Activated B cell treated with CpG ODN at 0.5 μM for 24 hours (primary cell): ENCODE data around the gene ETF1. TPM values are rescaled to one million over a fixed set of nuclear protein-coding genes. Genes with fewer than 3 reads are reported as not detected.

ENCODE experiments used
- ATAC-seq: fragments of 200-7000 bp; cut with Tn5 transposase; one replicate; pipeline ENCODE4 v1.10.0; 2021; ENCODE audit warnings: low read depth, mild to moderate bottlenecking, moderate library complexity
- CTCF ChIA-PET: fragments of 350-600 bp; sonication (Branson Sonifier 250); formaldehyde crosslinking; loops from one replicate; lab custom pipeline; 2021; ENCODE audit warnings: antibody characterized with exemption; lab: Charles Lee
- POLR2A ChIA-PET: fragments of 350-600 bp; sonication (Branson Sonifier 250); formaldehyde crosslinking; loops from one replicate; lab custom pipeline; 2021; ENCODE audit warnings: antibody characterized with exemption; lab: Charles Lee
- DNase-seq: peaks from one replicate; pipeline ENCODE4 v3.0.0; 2022
- H3K27ac Mint-ChIP-seq: one replicate; pipeline ENCODE4 v1.8.0; 2020; ENCODE audit warnings: mixed read lengths
- H3K27me3 Mint-ChIP-seq: one replicate; pipeline ENCODE4 v1.8.0; 2021; ENCODE audit warnings: mixed read lengths
- H3K36me3 Mint-ChIP-seq: one replicate; pipeline ENCODE4 v1.8.0; 2021; ENCODE audit warnings: low read depth, mixed read lengths
- H3K4me1 Mint-ChIP-seq: one replicate; pipeline ENCODE4 v1.8.0; 2021; ENCODE audit warnings: mixed read lengths
- H3K4me3 Mint-ChIP-seq: one replicate; pipeline ENCODE4 v1.8.0; 2020; ENCODE audit warnings: mild to moderate bottlenecking, mixed read lengths
- H3K9me3 Mint-ChIP-seq: one replicate; pipeline ENCODE4 v1.8.0; 2020; ENCODE audit warnings: mixed read lengths
- CTCF ChIP-seq: fragments of 200-600 bp; IDR thresholded peaks from one replicate; pipeline ENCODE4 v1.8.0; 2022; ENCODE audit warnings: antibody characterized with exemption, mild to moderate bottlenecking
- intact Hi-C: fragments of 100-400 bp; cut with micrococcal nuclease; formaldehyde crosslinking; loops from one replicate; pipeline ENCODE4 v1.15.1; 2024
- total RNA-seq: library from RNA; stranded (reverse); gene quantifications from 2 replicates; pipeline ENCODE4 v1.2.3, GENCODE V29; 2022

The ETF1 gene
- total RNA-seq, 1 donor from 2014 or later = 99.6 TPM

GRCh38 chr5:138575194-138576015, 32.4 kb upstream of the ETF1 start, which contains the start of gene HSPA9:
HSPA9 (minus strand) TSS chr5:138575401; CDS start chr5:138575318, 83 bp downstream.
- no peaks in the 10 kb centered on the region for H3K27me3 Mint-ChIP-seq
- intact Hi-C loops = loop anchor here (1.0 to 10.0 kb wide), 13 partner anchors 32 to 1599 kb away; partner anchors contain the start of genes CDC23, CTNNA1, CYSTM1 and EGR1
- TF ChIP-seq CTCF = no peak
- DNase-seq (peak; percentile 92), ATAC-seq (peak; percentile 86)
- ChIA-PET CTCF (interaction anchor here (0.9 to 1.4 kb wide), 3 partner anchors 28 to 687 kb away, joined by 3 to 4 read pairs (median 3); partner anchors contain the start of gene ETF1), POLR2A (interaction anchor here (0.5 to 2.7 kb wide), 27 partner anchors 10 to 1827 kb away, joined by 3 to 73 read pairs (median 4); partner anchors contain the start of genes BRD8, CTNNA1, EGR1 and ETF1)
- peaks cover 26% of the 10 kb centered on the region for H3K4me1 Mint-ChIP-seq
- peak within 1 kb of the TSS; percentile 92 for H3K4me3 Mint-ChIP-seq
- H3K27ac Mint-ChIP-seq = peak within 1 kb of the TSS; percentile 100
- H3K36me3 Mint-ChIP-seq = peaks cover 41% of the 10 kb centered on the region
- no peaks in the 10 kb centered on the region for H3K9me3 Mint-ChIP-seq

GRCh38 chr5:138574744-138575193, 31.7 kb upstream of the ETF1 start:
- no peak for TF ChIP-seq CTCF
- peak overlapping the region; percentile 100 for H3K27ac Mint-ChIP-seq
- ATAC-seq = peak; percentile 0
- H3K4me3 Mint-ChIP-seq = peak overlapping the region; percentile 92
- H3K27me3 Mint-ChIP-seq = no peaks in the 10 kb centered on the region
- intact Hi-C loops = loop anchor here (1.0 to 10.0 kb wide), 13 partner anchors 31 to 1600 kb away; partner anchors contain the start of genes CDC23, CTNNA1, CYSTM1 and EGR1
- peaks cover 26% of the 10 kb centered on the region for H3K4me1 Mint-ChIP-seq
- no peaks in the 10 kb centered on the region for H3K9me3 Mint-ChIP-seq
- POLR2A ChIA-PET = interaction anchor here (0.5 to 2.7 kb wide), 12 partner anchors 9 to 1828 kb away, joined by 3 to 73 read pairs (median 6); partner anchors contain the start of genes BRD8, CTNNA1, EGR1 and ETF1
- H3K36me3 Mint-ChIP-seq = peaks cover 48% of the 10 kb centered on the region
- DNase-seq = no peak
- CTCF ChIA-PET = interaction anchor here (0.9 to 1.2 kb wide), 2 partner anchors 27 to 688 kb away, joined by 3 read pairs; no protein-coding TSS in a partner anchor

- H3K4me1 Mint-ChIP-seq = peaks cover 22% of the 10 kb centered on the region
- POLR2A ChIA-PET = interaction anchor here (1.1 to 2.7 kb wide), 3 partner anchors 30 to 768 kb away, joined by 3 to 73 read pairs (median 3); partner anchors contain the start of genes ETF1 and PAIP2
- CTCF ChIA-PET = interaction anchor here (0.8 to 0.9 kb wide), 2 partner anchors 26 to 688 kb away, joined by 3 read pairs; no protein-coding TSS in a partner anchor
Observed at GRCh38 chr5:138573949-138574670, 31.1 kb upstream of the ETF1 start.

GRCh38 chr5:138573223-138573622, 30.2 kb upstream of the ETF1 start:
- intact Hi-C loops = loop anchor here (10.0 kb wide), 2 partner anchors 1532 to 1602 kb away; partner anchors contain the start of gene CYSTM1
- no peak overlapping the region for H3K27ac Mint-ChIP-seq
- no peak for TF ChIP-seq CTCF
- peaks cover 62% of the 10 kb centered on the region for H3K36me3 Mint-ChIP-seq
- ChIA-PET CTCF (interaction anchor here (0.8 kb wide), 1 partner anchor 25 kb away, joined by 3 read pairs; no protein-coding TSS in a partner anchor), POLR2A (interaction anchor here (0.7 to 1.1 kb wide), 3 partner anchors 30 to 769 kb away, joined by 3 to 11 read pairs (median 3); partner anchors contain the start of gene PAIP2)
- peak overlapping the region; percentile 38 for H3K4me3 Mint-ChIP-seq
- no peak for DNase-seq
- peaks cover 26% of the 10 kb centered on the region for H3K4me1 Mint-ChIP-seq
- no peaks in the 10 kb centered on the region for H3K27me3 Mint-ChIP-seq
- ATAC-seq = no peak
- no peaks in the 10 kb centered on the region for H3K9me3 Mint-ChIP-seq

More at GRCh38 chr5:138573949-138574670, 31.1 kb upstream of the ETF1 start:
- ATAC-seq (no peak), DNase-seq (no peak)
- Mint-ChIP-seq H3K27ac (peak overlapping the region; percentile 100), H3K9me3 (no peaks in the 10 kb centered on the region), H3K27me3 (no peaks in the 10 kb centered on the region), H3K4me3 (peak overlapping the region; percentile 92), H3K36me3 (peaks cover 53% of the 10 kb centered on the region)
- TF ChIP-seq CTCF = no peak
- intact Hi-C loops = loop anchor here (2.0 to 10.0 kb wide), 3 partner anchors 179 to 1601 kb away; partner anchors contain the start of genes CTNNA1 and CYSTM1
